HG03108 (cell line): ENCODE measurements around the gene SEC63.
"Not testable (repeated sequence)": the region's sequence is repeated elsewhere in the genome, so short reads cannot be mapped to it uniquely, and the experiment has no call there.

Experiments used
- ATAC-seq: cut with Tn5 transposase; IDR thresholded peaks from one replicate; pipeline ENCODE4 v1.9.1; 2021; ENCODE audit warnings: moderate library complexity; ENCODE audit not compliant: unreplicated experiment

The SEC63 gene, protein sequence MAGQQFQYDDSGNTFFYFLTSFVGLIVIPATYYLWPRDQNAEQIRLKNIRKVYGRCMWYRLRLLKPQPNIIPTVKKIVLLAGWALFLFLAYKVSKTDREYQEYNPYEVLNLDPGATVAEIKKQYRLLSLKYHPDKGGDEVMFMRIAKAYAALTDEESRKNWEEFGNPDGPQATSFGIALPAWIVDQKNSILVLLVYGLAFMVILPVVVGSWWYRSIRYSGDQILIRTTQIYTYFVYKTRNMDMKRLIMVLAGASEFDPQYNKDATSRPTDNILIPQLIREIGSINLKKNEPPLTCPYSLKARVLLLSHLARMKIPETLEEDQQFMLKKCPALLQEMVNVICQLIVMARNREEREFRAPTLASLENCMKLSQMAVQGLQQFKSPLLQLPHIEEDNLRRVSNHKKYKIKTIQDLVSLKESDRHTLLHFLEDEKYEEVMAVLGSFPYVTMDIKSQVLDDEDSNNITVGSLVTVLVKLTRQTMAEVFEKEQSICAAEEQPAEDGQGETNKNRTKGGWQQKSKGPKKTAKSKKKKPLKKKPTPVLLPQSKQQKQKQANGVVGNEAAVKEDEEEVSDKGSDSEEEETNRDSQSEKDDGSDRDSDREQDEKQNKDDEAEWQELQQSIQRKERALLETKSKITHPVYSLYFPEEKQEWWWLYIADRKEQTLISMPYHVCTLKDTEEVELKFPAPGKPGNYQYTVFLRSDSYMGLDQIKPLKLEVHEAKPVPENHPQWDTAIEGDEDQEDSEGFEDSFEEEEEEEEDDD

GRCh38 chr6:107957909-107958688, at the start of gene SEC63:
SEC63 (minus strand) TSS chr6:107958208; CDS start chr6:107958009, 199 bp downstream.
- peak; percentile 92 for ATAC-seq

DNA sequence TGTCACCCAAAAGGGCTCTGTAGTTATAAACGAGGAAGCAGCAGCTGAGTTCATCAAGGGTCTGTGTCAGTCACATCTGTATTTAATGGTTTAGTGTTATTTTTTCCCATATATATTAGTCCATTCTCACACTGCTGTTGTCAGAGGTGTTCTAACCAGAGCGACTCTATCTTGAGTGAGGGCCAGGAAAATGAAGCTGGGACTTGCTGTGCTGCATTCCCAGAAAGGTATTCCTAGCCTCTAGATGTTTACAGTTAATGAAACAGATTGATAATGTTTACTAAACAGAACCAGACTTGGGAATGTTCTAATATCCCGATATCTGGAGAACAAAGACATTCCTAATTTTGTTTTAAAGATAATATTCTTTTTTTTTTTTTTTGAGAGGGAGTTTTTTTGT, 48.0 kb upstream of the SEC63 start:
- no peak for ATAC-seq

DNA sequence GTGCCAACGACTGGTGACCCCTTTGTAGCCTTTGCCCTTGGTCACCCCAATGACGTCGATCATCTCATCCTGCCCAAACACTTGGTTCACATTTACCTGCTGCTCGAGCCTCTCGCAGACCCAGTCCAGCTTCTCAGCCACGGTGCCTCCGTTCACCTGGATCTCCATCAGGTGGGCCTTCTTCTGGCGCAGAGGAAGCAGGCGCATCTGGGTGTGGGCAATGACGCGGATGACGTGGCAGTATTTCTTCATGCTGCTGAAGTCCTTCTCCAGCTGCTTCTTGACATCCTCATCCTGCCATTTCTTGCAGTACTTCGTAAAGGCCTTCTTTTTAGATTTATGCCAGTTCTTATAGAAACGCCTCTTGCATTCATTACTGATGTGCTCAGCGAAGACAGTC, 46.9 kb upstream of the SEC63 start:
- ATAC-seq, result no peak

GRCh38 chr6:108002365-108003221, 44.6 kb upstream of the SEC63 start:
- no peak for ATAC-seq

GRCh38 chr6:108001696-108002231, 43.8 kb upstream of the SEC63 start:
- no peak for ATAC-seq

DNA sequence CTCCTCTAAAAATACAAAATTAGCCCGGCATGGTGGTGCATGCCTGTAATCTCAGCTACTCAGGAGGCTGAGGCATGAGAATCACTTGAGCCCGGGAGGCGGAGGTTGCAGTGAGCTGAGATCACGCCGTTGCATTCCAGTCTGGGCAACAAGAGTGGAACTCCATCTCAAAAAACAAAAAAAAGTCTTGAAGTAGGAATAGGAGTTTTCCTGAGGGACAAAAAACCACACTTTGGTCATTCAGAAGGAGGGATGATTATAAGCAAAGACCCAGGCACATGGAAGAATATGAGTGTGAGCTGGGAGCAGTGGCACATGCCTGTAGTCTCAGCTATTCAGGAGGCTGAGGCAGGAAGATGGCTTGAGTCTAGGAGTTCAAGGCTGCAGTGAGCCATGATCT, 42.3 kb upstream of the SEC63 start:
- not testable (repeated sequence) for ATAC-seq

GRCh38 chr6:107999341-107999740, 41.3 kb upstream of the SEC63 start:
- no peak for ATAC-seq

GRCh38 chr6:107991772-107992550, 34.0 kb upstream of the SEC63 start:
- ATAC-seq, result no peak

DNA sequence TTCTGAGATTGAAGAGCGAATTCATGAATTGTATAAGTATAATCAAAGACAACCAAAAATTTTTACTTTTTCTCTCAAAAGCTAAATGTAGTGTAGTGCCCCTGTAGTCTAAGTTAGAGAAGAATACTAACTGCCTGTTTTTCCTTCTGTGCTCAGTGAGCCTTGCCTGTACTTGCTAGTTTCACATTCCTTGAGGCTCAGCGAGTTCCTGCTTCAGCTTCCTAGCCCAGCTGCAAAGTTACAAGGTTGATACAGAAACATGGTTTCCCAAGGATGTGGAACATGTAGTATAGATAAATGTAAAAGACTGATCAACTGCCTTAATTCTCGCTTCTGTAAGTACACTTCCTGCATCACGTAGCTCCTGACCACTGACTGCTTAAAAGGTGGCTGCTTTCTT, 33.1 kb upstream of the SEC63 start:
- ATAC-seq, result no peak

- not testable (repeated sequence) for ATAC-seq
These were observed 32.6 kb upstream of the SEC63 start for GRCh38 chr6:107990587-107990986.

DNA sequence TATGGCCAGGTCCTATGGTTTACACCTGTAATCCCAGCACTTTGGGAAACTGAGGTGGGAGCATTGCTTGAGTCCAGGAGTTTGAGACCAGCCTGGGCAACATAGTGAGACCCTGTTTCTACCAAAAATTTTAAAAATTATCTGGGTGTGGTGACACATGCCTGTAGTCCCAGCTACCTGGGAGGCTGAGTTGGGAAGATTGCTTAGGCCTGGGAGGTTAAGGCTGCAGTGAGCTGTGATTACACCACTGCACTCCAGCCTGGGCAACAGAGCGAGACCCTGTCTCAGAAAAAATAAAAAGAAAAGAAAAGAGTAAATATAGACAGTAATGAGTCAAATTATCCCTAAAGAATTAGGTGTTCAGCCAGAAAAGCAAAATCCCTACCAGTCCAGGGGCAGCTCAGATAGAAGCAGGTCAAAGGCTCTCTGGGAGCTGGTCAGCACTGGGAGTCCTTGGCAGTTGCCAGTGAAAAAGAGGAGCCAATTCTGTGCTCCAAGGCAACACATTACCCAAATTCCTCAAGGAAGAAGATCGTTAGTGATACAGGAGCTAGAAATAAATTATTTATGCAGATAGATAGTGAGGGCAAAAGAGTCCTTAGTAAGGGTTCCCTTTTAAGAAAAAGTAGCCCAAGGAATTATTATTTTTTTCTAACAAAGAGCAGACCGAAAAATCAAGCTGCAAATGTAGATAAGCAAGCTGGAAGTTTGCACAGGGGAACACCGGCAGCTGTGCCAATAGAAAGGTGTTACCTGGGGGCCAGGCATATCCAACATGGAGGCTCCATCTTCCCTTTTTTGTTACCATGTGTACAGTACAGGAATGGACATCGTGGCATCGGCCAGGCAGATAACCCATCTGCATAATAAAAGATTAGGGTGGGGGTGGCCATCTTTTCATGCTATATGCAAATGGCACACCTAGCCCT, 31.4 kb upstream of the SEC63 start:
- no peak for ATAC-seq

GRCh38 chr6:107988570-107988969, 30.6 kb upstream of the SEC63 start:
- no peak for ATAC-seq

DNA sequence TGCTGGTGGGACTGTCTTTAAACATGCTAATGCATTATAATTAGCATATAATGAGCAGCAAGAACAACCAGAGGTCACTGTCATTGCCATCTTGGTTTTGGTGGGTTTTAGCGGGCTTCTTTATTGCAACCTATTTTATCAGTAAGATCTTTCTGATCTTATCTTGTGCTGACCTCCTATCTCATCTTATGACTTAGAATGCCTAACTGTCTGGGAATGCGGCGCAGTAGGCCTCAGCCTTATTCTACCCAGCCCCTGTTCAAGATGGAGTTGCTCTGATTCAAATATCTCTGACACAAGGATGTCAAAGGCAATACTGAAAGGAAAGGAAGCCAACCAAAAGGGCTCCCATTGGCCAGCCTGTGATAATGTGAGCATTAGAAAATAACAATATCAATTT, 29.8 kb upstream of the SEC63 start:
- ATAC-seq, result no peak

DNA sequence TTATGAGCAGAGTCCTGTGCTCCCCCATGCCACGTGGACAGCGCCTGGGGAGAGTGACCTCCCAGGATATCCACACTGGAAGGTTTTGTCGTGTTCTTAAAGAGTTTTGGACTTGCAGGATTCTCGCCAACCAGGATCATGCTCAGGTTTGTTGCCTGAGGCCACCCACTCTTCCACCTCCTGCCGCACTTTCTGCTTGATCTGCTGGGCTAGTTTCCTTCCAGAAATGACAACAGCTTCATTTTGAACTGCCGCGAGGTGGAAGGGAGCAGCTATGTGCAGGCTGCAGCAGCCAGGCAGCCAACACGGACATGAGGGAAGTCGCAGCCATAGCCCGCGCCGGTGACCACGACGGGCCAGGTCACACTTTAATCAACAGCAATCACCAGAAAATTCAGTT, 27.7 kb upstream of the SEC63 start:
- no peak for ATAC-seq

GRCh38 chr6:107983811-107984210, 25.8 kb upstream of the SEC63 start:
- no peak for ATAC-seq

DNA sequence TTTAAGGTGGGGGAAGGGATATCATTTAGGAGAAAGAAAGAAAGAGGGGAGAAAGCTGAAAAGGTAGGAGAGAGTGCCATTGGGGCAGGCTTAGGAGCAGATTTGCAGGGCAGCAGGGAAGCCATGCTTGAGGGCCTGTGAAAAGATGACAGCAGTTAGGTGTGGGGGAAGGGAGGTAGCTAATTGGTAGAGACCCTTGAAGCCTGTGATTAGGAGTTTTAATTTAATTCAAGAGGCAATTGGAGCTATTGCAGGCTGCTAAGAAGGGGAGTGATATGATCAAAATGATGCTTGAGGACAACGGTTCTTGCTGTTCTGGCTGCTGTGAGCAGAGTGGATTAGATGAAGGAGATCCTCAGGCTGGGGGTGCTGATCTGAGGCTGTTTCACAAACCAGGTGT, 24.5 kb upstream of the SEC63 start:
- ATAC-seq, result no peak

GRCh38 chr6:107981695-107982094, 23.7 kb upstream of the SEC63 start:
- no peak for ATAC-seq

DNA sequence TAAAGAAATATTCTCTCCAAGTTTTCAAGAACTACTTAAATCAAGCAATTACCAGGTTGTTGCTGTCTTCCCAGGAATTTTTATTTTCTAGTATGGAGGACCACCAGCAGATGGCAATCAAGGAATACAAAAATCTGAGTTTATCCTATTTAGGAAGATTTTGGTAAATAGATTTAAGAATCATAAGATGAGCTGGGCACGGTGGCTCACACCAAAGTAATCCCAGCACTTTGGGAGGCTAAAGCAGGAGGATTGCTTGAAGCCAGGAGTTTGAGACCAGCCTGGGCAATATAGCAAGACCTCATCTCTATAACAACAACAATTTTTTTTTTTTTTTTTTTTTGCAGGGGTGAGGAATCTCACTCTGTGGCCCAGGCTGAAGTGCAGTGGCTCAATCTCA, 19.3 kb upstream of the SEC63 start:
- ATAC-seq, result no peak
